Upper lobe of left lung (tissue), 6 donors: ENCODE measurements around the gene C11orf97. TPM values are rescaled to one million over a fixed set of nuclear protein-coding genes. Genes with fewer than 3 reads are reported as not detected.
A peak's percentile ranks its signal among the peaks of the same experiment; 100 is the strongest.

Experiments
- ATAC-seq, 2 donors: fragments of 200-7000 bp; cut with Tn5 transposase; one replicate each; pipeline ENCODE4 v1.9.1; 2022; ENCODE audit warnings: mild to moderate bottlenecking in 2 of 2, moderate library complexity in 2 of 2; ENCODE audit not compliant: low FRiP score in 2 of 2
- DNase-seq, 2 donors: peaks; one replicate each; pipeline ENCODE4 v3.0.0-alpha.2; 2019 to 2020
- H3K27ac ChIP-seq, 4 donors: fragments of 200-600 bp; sonication (generic); one replicate each; pipeline ENCODE4 v1.5.1; 2016 to 2019
- H3K27me3 ChIP-seq, 4 donors: fragments of 200-600 bp; sonication (generic); one replicate each; pipeline ENCODE4 v1.5.1; 2017 to 2019
- H3K36me3 ChIP-seq, 4 donors: fragments of 200-600 bp; sonication (generic); one replicate each; pipeline ENCODE4 v1.5.1; 2016 to 2019
- H3K4me1 ChIP-seq, 4 donors: fragments of 200-600 bp; sonication (generic); one replicate each; pipeline ENCODE4 v1.5.1; 2018 to 2019
- H3K4me3 ChIP-seq, 4 donors: fragments of 200-600 bp; sonication (generic); one replicate each; pipeline ENCODE4 v1.5.1; 2017 to 2019; ENCODE audit warnings: mild to moderate bottlenecking in 2 of 4, moderate library complexity in 1 of 4
- H3K9me3 ChIP-seq, 4 donors: fragments of 200-600 bp; sonication (generic); one replicate each; pipeline ENCODE4 v1.5.1; 2018 to 2019
- EP300 ChIP-seq, 4 donors: sonication (generic); formaldehyde crosslinking; IDR thresholded peaks; one replicate each; pipeline ENCODE4 v1.5.1; 2017; ENCODE audit warnings: antibody characterized with exemption in 4 of 4, control low read depth in 2 of 4
- POLR2A ChIP-seq, 4 donors: fragments of 450-650 bp; IDR thresholded peaks; one replicate each; pipeline ENCODE4 v1.5.1; 2016 to 2017; ENCODE audit warnings: antibody characterized with exemption in 4 of 4, mild to moderate bottlenecking in 2 of 4
- POLR2AphosphoS5 ChIP-seq, 2 donors: sonication (generic); formaldehyde crosslinking; IDR thresholded peaks; one replicate each; pipeline ENCODE4 v1.5.1; 2017; ENCODE audit warnings: antibody characterized with exemption in 2 of 2
- whole genome bisulfite sequencing, 2 donors: methylation state at CpG; one replicate each; pipeline ENCODE4 v1.1.5; 2017 to 2018; 5-methylcytosine and 5-hydroxymethylcytosine counted together
- total RNA-seq, 6 donors: library from RNA; depleted of rRNA in 4 of 6; stranded (reverse); fragments of >200 nt in 4 of 6; gene quantifications; one replicate each; pipeline versions ENCODE4 v1.1.0 to v1.2.1, GENCODE V29; 2016 to 2021
- TF ChIP-seq, protein P1 (sequence below), 6 experiments: fragments of 450-650 bp in 4 of 6; fragments of 200-600 bp in 2 of 6; sonication (generic) in 2 of 6; IDR thresholded peaks; one replicate each; pipeline ENCODE4 v1.5.1; 2016 to 2019; ENCODE audit warnings: antibody characterized with exemption in 6 of 6
- donor health status: DM: no; HTN: no; CAD: no; lungs with moderate emphysema.
- donor health status: DM: no; HTN: yes; CAD: no; lungs with severe emphysema.

C11orf97 gene, protein sequence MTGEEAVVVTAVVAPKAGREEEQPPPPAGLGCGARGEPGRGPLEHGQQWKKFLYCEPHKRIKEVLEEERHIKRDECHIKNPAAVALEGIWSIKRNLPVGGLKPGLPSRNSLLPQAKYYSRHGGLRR
- 10 to 100 TPM in 2 of 6 donors, 1 to 10 TPM in 2, under 1 TPM in 1, not detected in 1; 0.31 to 14.7 (median 4.1) TPM for total RNA-seq

GRCh38 chr11:94511932-94512781 is at the start of gene C11orf97:
Gene C11orf97, plus strand, starts transcription at chr11:94512461. Its CDS starts 68 bp downstream, at chr11:94512529.
- no peak for TF ChIP-seq POLR2AphosphoS5 (IDR thresholded peaks at IDR 0.05)
- TF ChIP-seq EP300 (IDR thresholded peaks at IDR 0.05): no peak
- TF ChIP-seq, protein P1, sequence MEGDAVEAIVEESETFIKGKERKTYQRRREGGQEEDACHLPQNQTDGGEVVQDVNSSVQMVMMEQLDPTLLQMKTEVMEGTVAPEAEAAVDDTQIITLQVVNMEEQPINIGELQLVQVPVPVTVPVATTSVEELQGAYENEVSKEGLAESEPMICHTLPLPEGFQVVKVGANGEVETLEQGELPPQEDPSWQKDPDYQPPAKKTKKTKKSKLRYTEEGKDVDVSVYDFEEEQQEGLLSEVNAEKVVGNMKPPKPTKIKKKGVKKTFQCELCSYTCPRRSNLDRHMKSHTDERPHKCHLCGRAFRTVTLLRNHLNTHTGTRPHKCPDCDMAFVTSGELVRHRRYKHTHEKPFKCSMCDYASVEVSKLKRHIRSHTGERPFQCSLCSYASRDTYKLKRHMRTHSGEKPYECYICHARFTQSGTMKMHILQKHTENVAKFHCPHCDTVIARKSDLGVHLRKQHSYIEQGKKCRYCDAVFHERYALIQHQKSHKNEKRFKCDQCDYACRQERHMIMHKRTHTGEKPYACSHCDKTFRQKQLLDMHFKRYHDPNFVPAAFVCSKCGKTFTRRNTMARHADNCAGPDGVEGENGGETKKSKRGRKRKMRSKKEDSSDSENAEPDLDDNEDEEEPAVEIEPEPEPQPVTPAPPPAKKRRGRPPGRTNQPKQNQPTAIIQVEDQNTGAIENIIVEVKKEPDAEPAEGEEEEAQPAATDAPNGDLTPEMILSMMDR (IDR thresholded peaks at IDR 0.05): no peak
- TF ChIP-seq POLR2A (IDR thresholded peaks at IDR 0.05): no peak
- Histone ChIP-seq H3K36me3 (no peaks in the 10 kb centered on the region), H3K27me3 (no peaks in the 10 kb centered on the region), H3K4me1 (peaks cover 0 to 12% (median 8%) of the 10 kb centered on the region in 4 donors), H3K9me3 (no peaks in the 10 kb centered on the region), H3K4me3 (peak within 1 kb of the TSS; percentile 44 to 57 (median 54)), H3K27ac (no peak within 1 kb of the TSS)
- WGBS, 2 donors: 20 to 28% methylated on average over 33 to 49 of the region's 53 CpGs
- ATAC-seq (peak; percentile 67 to 94), DNase-seq (peak; percentile 67 to 89)

GRCh38 chr11:94469416-94469815 is 42.8 kb upstream of the C11orf97 start:
- Histone ChIP-seq H3K9me3 (no peaks in the 10 kb centered on the region), H3K4me3 (no peak overlapping the region), H3K36me3 (peaks cover 0 to 65% (median 6%) of the 10 kb centered on the region in 4 donors), H3K27ac (no peak overlapping the region), H3K4me1 (no peaks in the 10 kb centered on the region), H3K27me3 (no peaks in the 10 kb centered on the region)
- TF ChIP-seq POLR2AphosphoS5 (IDR thresholded peaks at IDR 0.05) (no peak), POLR2A (IDR thresholded peaks at IDR 0.05) (no peak), EP300 (IDR thresholded peaks at IDR 0.05) (no peak)
- TF ChIP-seq, protein P1 (IDR thresholded peaks at IDR 0.05): no peak
- ATAC-seq: no peak
- 84 to 94% methylated on average over 2 of the region's 2 CpGs for WGBS, 2 donors
- DNase-seq: no peak

DNA sequence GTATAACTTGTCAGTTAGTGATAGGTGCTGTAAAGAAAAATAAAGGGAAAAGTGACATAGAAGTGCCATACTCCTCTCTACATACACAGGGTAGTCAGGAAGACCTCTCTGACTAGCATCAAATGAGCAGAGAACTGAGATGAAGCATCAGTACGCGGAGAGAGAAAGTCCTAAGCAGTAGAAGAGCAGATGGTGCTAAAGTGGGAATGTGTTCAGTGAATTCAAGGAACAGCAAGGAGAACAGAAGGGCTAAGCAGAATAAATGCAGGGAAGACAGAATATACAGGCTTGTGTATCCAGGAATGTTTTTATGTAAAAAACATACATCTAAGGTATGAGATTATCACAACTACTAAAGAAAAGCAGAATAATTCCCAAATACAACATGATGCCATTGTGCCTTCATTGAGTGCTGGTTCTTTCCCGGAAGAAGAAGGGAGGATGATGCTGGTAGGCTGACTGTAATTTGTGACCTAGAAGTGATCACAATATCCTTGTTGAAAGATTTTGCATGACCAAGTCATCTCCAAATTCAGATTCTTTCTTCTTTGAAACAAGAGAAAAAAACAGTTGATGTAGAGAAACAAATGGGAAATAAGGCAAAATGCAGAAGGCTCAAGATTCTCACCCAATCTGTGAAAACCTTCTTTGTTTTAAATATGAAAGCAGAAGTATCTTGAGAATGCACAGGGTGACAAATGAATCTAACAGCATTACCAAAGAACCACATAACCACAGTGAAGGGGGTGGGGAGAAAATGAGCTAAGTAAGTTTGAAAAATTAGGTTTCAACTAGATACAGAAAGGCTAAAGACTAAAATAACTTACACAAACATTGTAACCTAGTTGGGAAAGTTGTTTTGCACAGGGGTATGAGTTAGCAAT is 39.1 kb upstream of the C11orf97 start:
- TF ChIP-seq POLR2A (IDR thresholded peaks at IDR 0.05): no peak
- no peak for TF ChIP-seq EP300 (IDR thresholded peaks at IDR 0.05)
- no peak for TF ChIP-seq POLR2AphosphoS5 (IDR thresholded peaks at IDR 0.05)
- TF ChIP-seq, protein P1 (IDR thresholded peaks at IDR 0.05): no peak
- Histone ChIP-seq H3K9me3 (no peaks in the 10 kb centered on the region), H3K36me3 (peaks cover 0 to 66% (median 6%) of the 10 kb centered on the region in 4 donors), H3K4me1 (no peaks in the 10 kb centered on the region), H3K4me3 (no peak overlapping the region), H3K27me3 (no peaks in the 10 kb centered on the region), H3K27ac (no peak overlapping the region)
- no peak for DNase-seq
- WGBS, 2 donors: 93 to 95% methylated on average over 3 of the region's 3 CpGs
- no peak for ATAC-seq

- Histone ChIP-seq H3K36me3 (peaks cover 0 to 70% (median 14%) of the 10 kb centered on the region in 4 donors), H3K27me3 (no peaks in the 10 kb centered on the region), H3K4me3 (no peak overlapping the region), H3K9me3 (no peaks in the 10 kb centered on the region), H3K4me1 (no peaks in the 10 kb centered on the region), H3K27ac (no peak overlapping the region)
- ATAC-seq (no peak), DNase-seq (no peak)
- WGBS, 2 donors: 74 to 81% methylated on average over 2 of the region's 2 CpGs
- no peak for TF ChIP-seq POLR2A (IDR thresholded peaks at IDR 0.05)
- no peak for TF ChIP-seq POLR2AphosphoS5 (IDR thresholded peaks at IDR 0.05)
- no peak for TF ChIP-seq EP300 (IDR thresholded peaks at IDR 0.05)
- TF ChIP-seq, protein P1 (IDR thresholded peaks at IDR 0.05): no peak
Measured at GRCh38 chr11:94477624-94478023, 34.6 kb upstream of the C11orf97 start.
